VCaP (cell line): ENCODE results near the gene BHLHA15.

Experiments
- H3K27ac ChIP-seq: fragments of 450-650 bp; 2 replicates; pipeline ENCODE4 v1.5.1; 2017
- TF ChIP-seq, protein P1 (sequence below): fragments of 450-650 bp; conservative IDR thresholded peaks from 2 replicates; pipeline ENCODE4 v1.5.1; 2017; ENCODE audit warnings: mild to moderate bottlenecking, moderate library complexity

Gene BHLHA15

DNA sequence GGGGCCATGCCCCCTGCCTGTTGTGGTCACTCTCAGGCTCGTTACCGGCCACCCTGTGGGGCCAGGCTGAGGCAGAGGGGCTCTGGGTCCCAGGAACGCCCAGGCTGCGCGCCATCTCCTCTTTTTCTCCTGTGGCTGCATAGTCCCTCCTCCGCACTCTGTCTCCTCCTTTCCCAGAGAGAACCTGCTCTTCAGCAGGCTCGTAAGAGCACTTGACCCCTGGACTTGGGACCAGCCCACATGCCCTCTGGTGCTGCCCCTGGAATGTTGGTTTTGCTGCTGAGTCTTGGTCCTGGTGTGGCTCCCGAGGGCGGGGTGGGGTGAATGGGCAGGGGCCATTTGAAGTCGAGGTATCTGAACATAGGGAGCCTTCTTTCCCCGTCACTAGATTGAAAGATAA is 6.6 kb upstream of the BHLHA15 start:
- TF ChIP-seq, protein P1, sequence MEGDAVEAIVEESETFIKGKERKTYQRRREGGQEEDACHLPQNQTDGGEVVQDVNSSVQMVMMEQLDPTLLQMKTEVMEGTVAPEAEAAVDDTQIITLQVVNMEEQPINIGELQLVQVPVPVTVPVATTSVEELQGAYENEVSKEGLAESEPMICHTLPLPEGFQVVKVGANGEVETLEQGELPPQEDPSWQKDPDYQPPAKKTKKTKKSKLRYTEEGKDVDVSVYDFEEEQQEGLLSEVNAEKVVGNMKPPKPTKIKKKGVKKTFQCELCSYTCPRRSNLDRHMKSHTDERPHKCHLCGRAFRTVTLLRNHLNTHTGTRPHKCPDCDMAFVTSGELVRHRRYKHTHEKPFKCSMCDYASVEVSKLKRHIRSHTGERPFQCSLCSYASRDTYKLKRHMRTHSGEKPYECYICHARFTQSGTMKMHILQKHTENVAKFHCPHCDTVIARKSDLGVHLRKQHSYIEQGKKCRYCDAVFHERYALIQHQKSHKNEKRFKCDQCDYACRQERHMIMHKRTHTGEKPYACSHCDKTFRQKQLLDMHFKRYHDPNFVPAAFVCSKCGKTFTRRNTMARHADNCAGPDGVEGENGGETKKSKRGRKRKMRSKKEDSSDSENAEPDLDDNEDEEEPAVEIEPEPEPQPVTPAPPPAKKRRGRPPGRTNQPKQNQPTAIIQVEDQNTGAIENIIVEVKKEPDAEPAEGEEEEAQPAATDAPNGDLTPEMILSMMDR = no peak
- peak overlapping the region; percentile 49 for H3K27ac ChIP-seq

DNA sequence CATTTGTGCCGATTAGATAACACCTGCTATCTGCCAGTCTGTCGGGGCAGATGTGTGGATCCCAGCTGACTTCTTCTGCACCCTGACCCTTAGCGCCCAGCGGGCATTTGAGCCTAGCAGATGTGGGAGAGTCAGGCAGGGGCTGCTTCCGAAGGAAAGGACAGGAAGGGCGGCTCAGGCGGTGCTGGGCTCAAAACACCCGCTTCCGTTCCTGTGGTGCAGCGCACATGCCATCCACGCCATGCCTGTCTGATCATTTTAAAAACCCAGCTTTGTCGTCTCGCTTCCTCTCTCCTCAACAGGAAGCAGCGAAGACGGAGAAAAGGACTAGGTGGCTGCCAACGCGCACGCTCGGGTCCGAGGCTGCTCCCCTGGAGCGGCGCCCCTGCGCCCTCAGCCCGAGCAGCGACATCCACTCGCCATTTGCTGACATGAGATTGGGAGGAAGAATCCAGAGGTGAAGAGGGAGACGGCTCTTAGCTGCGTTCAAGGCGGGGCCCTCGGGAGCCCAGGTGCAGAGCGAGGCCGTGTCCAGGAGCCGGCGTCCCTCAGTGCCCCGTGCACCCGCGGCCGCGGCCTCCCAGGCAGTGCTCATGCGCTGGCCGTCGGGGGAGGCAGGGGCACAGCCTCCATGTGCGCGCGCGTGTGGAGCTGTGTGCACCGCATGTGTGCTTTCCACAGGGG is 5.9 kb upstream of the BHLHA15 start:
- peak overlapping the region; percentile 49 for H3K27ac ChIP-seq
- TF ChIP-seq, protein P1 = no peak

GRCh38 chr7:98206451-98207330 is 4.5 kb upstream of the BHLHA15 start:
- TF ChIP-seq, protein P1 = no peak
- H3K27ac ChIP-seq = no peak overlapping the region

DNA sequence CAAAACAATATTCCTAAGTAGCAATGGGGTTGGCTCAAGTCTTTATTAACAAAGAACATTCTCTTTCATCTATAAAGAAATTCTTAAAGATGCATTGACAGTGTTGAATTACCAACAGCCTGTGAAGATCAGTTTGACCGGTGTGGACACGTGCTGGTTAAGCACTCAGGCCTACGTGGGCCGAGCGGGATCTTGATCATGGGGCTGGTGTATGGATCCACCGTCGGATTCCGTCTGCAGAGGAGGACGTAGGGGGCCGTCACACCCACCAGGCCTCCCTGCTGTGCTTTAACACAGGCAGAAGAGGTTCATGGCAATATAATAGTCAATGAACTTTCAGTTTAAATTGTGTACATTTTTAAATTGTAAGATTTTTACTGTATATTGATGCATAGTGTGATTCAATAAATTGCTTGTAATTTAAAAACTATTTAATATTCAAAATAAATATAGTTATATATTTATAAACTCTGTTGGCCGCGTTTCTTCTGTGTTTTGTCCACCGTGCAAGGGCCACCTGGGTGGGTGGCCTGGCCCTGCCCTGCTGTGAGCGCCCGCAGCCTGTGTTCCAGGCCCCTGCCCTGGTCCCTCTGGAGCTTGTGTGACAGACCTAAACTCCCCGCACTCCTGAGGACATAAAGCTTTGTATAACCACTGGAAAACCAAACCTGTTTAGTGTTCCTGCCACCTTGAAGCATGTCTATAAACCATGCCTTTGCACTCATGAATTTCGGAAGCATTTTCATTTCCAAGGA is 1.9 kb upstream of the BHLHA15 start:
- no peak overlapping the region for H3K27ac ChIP-seq
- TF ChIP-seq, protein P1 = no peak

DNA sequence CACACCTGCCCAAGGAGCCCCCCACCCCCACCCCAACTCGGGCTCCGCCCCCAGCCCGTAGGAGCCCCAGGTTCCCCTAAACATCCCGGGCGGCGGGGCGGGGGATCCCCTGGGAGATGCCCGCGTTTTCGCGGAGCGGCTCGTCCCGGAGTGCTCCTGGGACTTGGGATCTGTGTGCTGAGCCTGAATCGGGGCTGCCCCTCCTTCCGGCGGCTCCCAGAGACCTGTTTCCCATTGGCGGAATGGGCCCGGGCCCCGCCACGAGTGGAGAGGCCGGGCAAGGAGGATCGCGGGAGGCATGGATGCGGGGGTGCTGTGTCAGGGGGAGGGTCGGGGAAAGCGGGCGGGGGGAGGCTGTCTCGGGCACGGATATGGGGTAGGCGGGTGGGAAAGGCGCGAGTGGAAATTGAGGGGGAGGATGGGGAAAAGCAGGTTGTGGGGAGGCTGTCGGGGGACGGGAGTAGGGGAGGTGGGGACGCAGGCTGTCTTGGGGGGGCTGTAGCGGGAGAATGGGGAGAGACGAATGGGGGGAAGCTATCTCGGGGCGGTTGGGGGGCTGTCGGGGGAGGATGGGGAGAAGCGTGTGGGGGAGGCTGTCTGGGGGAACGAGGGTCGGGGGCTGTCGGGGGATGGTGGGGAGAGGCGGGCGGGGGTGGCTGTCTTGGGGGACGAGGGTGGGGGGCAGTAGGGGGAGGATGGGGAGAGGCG is 572 bp upstream of the BHLHA15 start:
- TF ChIP-seq, protein P1 = no peak

DNA sequence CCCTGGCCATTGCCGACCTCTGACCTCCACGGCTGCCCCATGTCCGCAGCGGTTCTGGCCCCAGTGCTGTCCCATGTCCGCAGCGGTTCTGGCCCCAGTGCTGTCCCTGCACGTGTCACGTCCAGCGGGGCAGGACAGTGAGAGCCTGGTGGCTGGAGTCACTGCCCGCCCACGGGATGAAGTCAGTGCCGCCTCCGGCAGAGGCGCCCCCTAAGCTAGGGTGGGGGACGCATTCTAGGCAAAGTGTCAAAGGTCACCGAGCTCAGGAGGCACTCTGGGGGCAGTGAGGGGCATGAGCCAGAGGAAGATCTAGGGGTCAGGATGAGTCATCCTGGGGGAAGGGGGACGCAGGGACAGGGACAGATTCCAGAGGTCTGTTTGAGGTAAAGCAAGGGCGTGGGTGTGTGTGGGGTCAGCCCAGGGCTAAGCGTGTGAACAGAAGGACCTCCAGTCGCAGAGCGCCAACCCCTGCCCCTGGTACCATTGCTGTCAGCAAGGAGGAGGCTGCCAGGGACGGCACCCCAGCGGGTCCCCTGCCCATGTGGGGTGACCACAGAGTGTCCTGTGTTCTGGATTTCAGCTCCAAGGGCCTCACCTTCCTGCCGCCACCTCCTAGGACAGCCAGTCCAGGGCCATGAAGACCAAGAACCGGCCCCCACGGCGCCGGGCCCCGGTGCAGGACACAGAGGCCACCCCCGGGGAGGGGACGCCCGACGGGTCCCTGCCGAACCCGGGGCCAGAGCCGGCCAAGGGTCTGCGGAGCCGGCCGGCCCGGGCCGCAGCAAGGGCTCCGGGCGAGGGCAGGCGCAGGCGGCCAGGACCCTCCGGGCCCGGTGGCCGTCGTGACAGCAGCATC is 665 bp downstream of the BHLHA15 start:
- TF ChIP-seq, protein P1 = no peak
- peak overlapping the region; percentile 28; the same call in 1 of the 2 replicates for H3K27ac ChIP-seq

More for the DNA sequence above, 572 bp upstream of the BHLHA15 start:
- H3K27ac ChIP-seq = no peak overlapping the region
